Measurements from ENCODE around the gene TMC6. TPM values are rescaled to one million over a fixed set of nuclear protein-coding genes. Genes with fewer than 3 reads are reported as not detected.

The TMC6 gene
- 100 to 1,000 TPM in 1 of 2 donors, 10 to 100 TPM in 1; 75.7 to 166 TPM for total RNA-seq
- polyA plus RNA-seq, result 100 to 1,000 TPM in 1 of 2 donors, 10 to 100 TPM in 1; 88.4 to 109 TPM
- long read RNA-seq, donor 1, full-length matches to known transcripts, result 11 of 130 reads
- long read RNA-seq, donor 1, partial matches to known transcripts, result 77 of 130 reads
- long read RNA-seq, donor 1, other reads (novel, unspliced or antisense), result 42 of 130 reads
- long read RNA-seq, donor 2, partial matches to known transcripts, result 0 of 2 reads
- long read RNA-seq, donor 2, other reads (novel, unspliced or antisense), result 0 of 2 reads
- long read RNA-seq, donor 3, partial matches to known transcripts, result 0 of 1 reads
- long read RNA-seq, donor 3, other reads (novel, unspliced or antisense), result 0 of 1 reads
- long read RNA-seq, donor 4, partial matches to known transcripts, result 0 of 2 reads
- long read RNA-seq, donor 4, other reads (novel, unspliced or antisense), result 0 of 2 reads
- long read RNA-seq, donor 5, full-length matches to known transcripts, result 5 of 5 reads
- long read RNA-seq, donor 5, partial matches to known transcripts, result 0 of 5 reads
- long read RNA-seq, donor 5, other reads (novel, unspliced or antisense), result 0 of 5 reads

- Histone ChIP-seq H3K27ac (ENCODE audit: low read depth in 1 of 2, low read length in 1 of 2) (peak within 1 kb of the TSS; percentile 89 to 93), H3K4me1 (ENCODE audit: control insufficient read depth in 5 of 5, insufficient read depth in 5 of 5, low read length in 5 of 5) (peaks cover 3 to 53% (median 27%) of the 10 kb centered on the region in 5 donors), H3K9ac (ENCODE audit: insufficient read depth in 1 of 2, low read length in 2 of 2) (peak within 1 kb of the TSS in 1 of 2 donors; percentile 73), H3K9me3 (ENCODE audit: control insufficient read depth in 4 of 4, insufficient read depth in 3 of 4, low read length in 3 of 4) (no peaks in the 10 kb centered on the region), H3K27me3 (ENCODE audit: control insufficient read depth in 3 of 3, insufficient read depth in 3 of 3, low read length in 2 of 3) (peaks cover 0 to 3% (median 0%) of the 10 kb centered on the region in 3 donors), H3K36me3 (ENCODE audit: control insufficient read depth in 4 of 4, insufficient read depth in 4 of 4, low read length in 4 of 4) (peaks cover 0 to 24% (median 0%) of the 10 kb centered on the region in 4 donors), H3K4me3 (peak within 1 kb of the TSS; percentile 74)
- WGBS, 2 donors, result 1 to 2% methylated on average over 37 to 51 of the region's 54 CpGs
- TF ChIP-seq, protein P1, sequence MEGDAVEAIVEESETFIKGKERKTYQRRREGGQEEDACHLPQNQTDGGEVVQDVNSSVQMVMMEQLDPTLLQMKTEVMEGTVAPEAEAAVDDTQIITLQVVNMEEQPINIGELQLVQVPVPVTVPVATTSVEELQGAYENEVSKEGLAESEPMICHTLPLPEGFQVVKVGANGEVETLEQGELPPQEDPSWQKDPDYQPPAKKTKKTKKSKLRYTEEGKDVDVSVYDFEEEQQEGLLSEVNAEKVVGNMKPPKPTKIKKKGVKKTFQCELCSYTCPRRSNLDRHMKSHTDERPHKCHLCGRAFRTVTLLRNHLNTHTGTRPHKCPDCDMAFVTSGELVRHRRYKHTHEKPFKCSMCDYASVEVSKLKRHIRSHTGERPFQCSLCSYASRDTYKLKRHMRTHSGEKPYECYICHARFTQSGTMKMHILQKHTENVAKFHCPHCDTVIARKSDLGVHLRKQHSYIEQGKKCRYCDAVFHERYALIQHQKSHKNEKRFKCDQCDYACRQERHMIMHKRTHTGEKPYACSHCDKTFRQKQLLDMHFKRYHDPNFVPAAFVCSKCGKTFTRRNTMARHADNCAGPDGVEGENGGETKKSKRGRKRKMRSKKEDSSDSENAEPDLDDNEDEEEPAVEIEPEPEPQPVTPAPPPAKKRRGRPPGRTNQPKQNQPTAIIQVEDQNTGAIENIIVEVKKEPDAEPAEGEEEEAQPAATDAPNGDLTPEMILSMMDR (IDR thresholded peaks at IDR 0.05; ENCODE audit: control extremely low read depth, extremely low read depth), result no peak
- DNase-seq (peak; percentile 54 to 69 (median 66)), ATAC-seq (ENCODE audit: insufficient read depth, low FRiP score) (peak; percentile 54)
Observed at GRCh38 chr17:78128551-78129350, at the start of gene TMC6. Gene TMC6 (minus strand): TSS chr17:78128755. CDS start chr17:78126832, 1,923 bp downstream.

DNA sequence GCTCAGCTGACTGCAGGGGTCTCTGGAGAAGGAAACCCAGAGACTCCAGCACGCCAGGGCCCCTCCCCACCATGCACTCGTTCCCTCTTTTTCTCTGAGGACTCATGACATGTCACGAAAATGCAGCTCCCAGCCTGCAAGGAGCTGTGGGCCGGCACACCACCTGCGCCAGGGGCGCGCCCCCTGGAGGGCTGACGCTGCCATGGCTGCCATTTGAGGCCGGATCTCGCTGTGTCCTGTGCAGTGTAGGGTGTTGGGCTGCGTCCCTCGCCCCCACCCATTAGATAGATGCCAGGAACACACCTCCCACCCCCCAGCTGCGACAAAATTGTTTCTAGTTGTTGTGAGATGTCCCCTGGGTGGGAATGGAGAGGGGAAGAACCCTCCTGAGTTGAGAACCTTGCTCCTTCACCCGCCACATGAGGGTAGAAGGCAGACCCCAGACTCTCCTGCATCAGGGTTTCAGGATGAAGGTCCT is 48.0 kb upstream of the TMC6 start:
- Histone ChIP-seq H3K9ac (ENCODE audit: insufficient read depth in 1 of 2, low read length in 2 of 2) (no peak overlapping the region), H3K36me3 (ENCODE audit: control insufficient read depth in 4 of 4, insufficient read depth in 4 of 4, low read length in 4 of 4) (peaks cover 0 to 7% (median 0%) of the 10 kb centered on the region in 4 donors), H3K4me1 (ENCODE audit: control insufficient read depth in 5 of 5, insufficient read depth in 5 of 5, low read length in 5 of 5) (peaks cover 0 to 40% (median 10%) of the 10 kb centered on the region in 5 donors), H3K27me3 (ENCODE audit: control insufficient read depth in 3 of 3, insufficient read depth in 3 of 3, low read length in 2 of 3) (no peaks in the 10 kb centered on the region), H3K4me3 (no peak overlapping the region), H3K27ac (ENCODE audit: low read depth in 1 of 2, low read length in 1 of 2) (peak overlapping the region in 1 of 2 donors; percentile 88), H3K9me3 (ENCODE audit: control insufficient read depth in 4 of 4, insufficient read depth in 3 of 4, low read length in 3 of 4) (no peaks in the 10 kb centered on the region)
- TF ChIP-seq, protein P1 (IDR thresholded peaks at IDR 0.05; ENCODE audit: control extremely low read depth, extremely low read depth), result peak; percentile 85
- ATAC-seq (ENCODE audit: insufficient read depth, low FRiP score), result no peak
- peak; percentile 43 to 61 (median 59) for DNase-seq
- WGBS, 2 donors, result 13 to 17% methylated on average over 14 of the region's 14 CpGs

DNA sequence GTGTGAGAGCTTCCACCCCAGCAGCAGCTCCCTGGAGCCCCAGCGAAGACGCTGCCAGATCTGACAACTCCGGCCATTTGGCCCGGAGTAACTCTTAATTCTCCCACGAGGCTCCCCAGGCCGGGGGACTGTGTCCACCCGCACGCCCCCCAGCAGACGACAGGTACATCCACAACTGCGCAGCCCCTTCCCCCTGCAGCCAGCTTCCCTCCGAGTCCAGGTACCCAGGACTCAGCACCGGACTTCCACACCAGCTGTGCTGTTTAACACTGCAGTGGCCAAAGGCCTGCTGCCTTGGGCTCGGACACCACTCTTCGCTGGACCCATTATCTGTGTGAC is 47.1 kb upstream of the TMC6 start:
- WGBS, 2 donors, result 82 to 86% methylated on average over 14 of the region's 14 CpGs
- Histone ChIP-seq H3K27me3 (ENCODE audit: control insufficient read depth in 3 of 3, insufficient read depth in 3 of 3, low read length in 2 of 3) (no peaks in the 10 kb centered on the region), H3K27ac (ENCODE audit: low read depth in 1 of 2, low read length in 1 of 2) (peak overlapping the region in 1 of 2 donors; percentile 88), H3K4me1 (ENCODE audit: control insufficient read depth in 5 of 5, insufficient read depth in 5 of 5, low read length in 5 of 5) (peaks cover 0 to 41% (median 10%) of the 10 kb centered on the region in 5 donors), H3K4me3 (no peak overlapping the region), H3K9ac (ENCODE audit: insufficient read depth in 1 of 2, low read length in 2 of 2) (no peak overlapping the region), H3K36me3 (ENCODE audit: control insufficient read depth in 4 of 4, insufficient read depth in 4 of 4, low read length in 4 of 4) (peaks cover 0 to 12% (median 0%) of the 10 kb centered on the region in 4 donors), H3K9me3 (ENCODE audit: control insufficient read depth in 4 of 4, insufficient read depth in 3 of 4, low read length in 3 of 4) (no peaks in the 10 kb centered on the region)
- ATAC-seq (ENCODE audit: insufficient read depth, low FRiP score) (no peak), DNase-seq (no peak)
- TF ChIP-seq, protein P1 (IDR thresholded peaks at IDR 0.05; ENCODE audit: control extremely low read depth, extremely low read depth), result no peak
